ENCODE data around the gene DPYSL5.
"Not testable (repeated sequence)": the region's sequence is repeated elsewhere in the genome, so short reads cannot be mapped to it uniquely, and the experiment has no call there.

DPYSL5 gene

GRCh38 chr2:26847655-26848335 lies at the start of gene DPYSL5:
Gene DPYSL5, plus strand, starts transcription at chr2:26848132. Its CDS starts 50,368 bp downstream, at chr2:26898500.
- no peak for DNase-seq (ENCODE audit: low read depth in 2 of 3, low spot score in 2 of 3)

DNA sequence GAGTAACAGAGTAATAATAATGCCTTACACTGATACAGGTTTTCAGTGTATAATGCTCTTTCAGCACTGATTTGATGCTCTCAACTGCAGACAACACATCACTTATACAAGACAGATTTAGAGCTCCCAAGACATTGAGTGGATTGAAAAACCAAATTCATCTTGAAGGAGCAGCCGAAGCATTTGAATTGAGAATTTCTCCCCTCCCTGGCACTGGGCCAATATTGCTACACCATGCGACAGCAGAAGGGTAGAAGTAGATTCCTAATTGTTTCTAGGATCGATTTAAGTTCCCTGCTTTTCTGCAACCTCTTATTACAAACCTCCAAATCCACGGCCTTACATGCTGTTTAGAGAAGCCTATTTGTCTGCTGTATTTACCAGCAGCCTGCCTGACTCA lies 46.6 kb upstream of the DPYSL5 start:
- no peak for DNase-seq (ENCODE audit: low read depth in 2 of 3, low spot score in 2 of 3)

DNA sequence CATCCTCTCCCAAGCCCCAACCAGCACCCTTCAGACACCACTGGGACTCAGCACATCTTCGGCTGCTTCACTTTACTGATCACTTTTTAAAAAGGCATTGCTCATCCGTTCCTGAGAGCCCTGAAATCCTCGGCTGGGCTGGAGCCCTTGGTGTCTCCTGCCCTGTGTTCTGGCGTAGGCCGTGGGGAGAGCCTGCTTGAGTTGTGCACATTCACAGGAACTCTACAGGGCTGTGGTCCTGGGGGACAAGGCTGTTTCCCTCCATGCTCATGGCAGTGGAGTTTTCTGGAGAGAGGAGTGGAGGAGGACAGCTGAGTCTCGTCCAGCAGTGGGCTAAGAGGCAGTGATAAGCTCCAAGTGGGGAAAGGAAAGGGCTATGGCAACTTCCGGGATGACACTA lies 46.1 kb upstream of the DPYSL5 start:
- DNase-seq (ENCODE audit: low read depth in 2 of 3, low spot score in 2 of 3): no peak

DNA sequence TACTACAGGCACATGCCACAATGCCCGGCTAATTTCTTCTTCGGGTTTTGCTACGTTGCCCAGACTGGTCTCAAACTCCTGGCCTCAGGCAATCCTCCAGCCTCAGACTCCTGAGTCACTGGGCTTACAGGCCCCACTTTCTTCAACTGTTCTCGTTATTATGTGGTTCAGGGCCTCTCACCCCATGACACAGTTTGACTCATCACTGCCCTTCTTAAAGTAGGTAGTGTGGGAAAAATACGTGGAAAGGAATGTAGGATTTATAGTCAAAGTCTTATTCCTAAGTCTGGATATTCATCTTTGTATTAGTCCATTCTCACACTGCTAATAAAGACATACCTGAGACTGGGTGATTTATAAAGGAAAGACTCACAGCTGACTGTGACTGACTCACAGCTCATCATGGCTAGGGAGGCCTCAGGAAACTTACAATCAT lies 42.7 kb upstream of the DPYSL5 start:
- no peak for DNase-seq (ENCODE audit: low read depth in 2 of 3, low spot score in 2 of 3)

- DNase-seq (ENCODE audit: low read depth in 2 of 3, low spot score in 2 of 3): no peak
Measured at GRCh38 chr2:26807788-26808460, 40.0 kb upstream of the DPYSL5 start.

DNA sequence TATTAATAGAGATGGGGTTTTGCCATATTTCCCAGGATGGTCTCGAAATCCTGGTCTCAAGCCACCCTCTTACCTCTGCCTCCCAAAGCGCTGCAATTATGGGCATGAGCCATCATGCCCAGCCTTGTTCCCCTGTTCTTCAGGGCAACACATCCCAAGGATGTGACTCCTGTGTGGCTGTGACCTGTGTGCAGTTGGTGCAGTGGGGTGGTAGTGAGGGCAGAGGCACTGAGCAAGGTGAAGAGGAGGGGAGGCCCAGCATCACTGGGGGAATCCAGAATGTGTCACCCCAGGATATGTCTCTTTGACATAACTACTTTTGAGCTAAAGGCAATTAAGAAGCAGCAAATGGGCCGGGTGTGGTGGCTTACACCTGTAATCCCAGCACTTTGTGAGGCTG lies 38.7 kb upstream of the DPYSL5 start:
- DNase-seq (ENCODE audit: low read depth in 2 of 3, low spot score in 2 of 3): no peak

DNA sequence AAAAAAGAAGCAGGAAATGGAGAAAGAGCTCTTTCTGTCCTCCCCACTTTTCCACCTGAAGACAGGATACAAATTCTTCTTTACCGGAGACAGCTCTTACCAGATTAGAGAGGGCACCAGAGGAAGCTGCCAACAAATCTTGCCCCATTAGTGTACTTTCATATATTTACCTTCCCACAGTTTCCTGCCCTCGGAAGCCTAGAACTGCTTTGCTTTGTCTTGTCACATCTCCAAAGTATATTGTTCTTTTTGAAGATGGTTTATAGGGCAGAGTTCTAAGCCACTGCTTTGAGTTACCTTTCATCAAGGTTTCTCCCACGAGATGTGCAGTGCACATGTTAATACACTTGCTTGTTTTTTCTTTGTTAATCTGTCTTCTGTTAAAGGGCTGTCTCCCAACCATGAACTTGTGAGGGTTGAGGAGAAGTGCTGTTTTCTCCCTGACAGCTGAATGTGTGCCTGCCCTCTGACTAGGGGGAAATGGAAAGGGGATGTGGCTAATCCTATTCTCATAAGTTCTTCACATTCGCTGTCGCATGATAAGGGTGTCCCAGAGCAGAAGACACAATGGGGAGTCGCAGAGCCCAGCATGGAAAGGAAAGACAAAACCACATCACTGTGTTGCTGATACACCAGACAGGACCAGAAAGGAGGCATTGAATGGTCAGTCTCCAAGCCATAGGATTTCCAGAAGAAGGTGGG lies 37.9 kb upstream of the DPYSL5 start:
- no peak for DNase-seq (ENCODE audit: low read depth in 2 of 3, low spot score in 2 of 3)

DNA sequence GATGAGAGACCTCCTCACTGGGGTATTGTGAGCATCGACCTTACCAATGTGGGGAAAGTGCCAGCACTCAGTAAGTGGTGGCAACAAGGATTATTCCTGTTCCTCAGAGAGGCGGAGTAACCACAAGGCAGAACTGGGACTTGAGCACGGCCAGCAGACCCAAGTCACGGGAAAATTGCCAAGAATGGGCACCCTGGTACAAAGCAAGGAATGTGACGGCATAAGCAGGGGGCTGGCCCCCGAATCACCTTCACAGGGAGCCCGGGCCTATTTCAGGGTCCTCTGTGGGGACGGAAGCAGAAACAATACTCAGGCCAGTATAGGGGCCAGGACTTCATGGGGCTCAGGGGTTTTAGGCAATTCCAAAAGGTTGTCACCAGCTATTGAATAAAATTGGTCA lies 36.7 kb upstream of the DPYSL5 start:
- DNase-seq (ENCODE audit: low read depth in 2 of 3, low spot score in 2 of 3): no peak

GRCh38 chr2:26811791-26812694 lies 35.9 kb upstream of the DPYSL5 start:
- DNase-seq (ENCODE audit: low read depth in 2 of 3, low spot score in 2 of 3): no peak

- DNase-seq (ENCODE audit: low read depth in 2 of 3, low spot score in 2 of 3): no peak
Measured at GRCh38 chr2:26812731-26813130, 35.2 kb upstream of the DPYSL5 start.

GRCh38 chr2:26814072-26814765 lies 33.7 kb upstream of the DPYSL5 start:
- not testable (repeated sequence) for DNase-seq (ENCODE audit: low read depth in 2 of 3, low spot score in 2 of 3)

DNA sequence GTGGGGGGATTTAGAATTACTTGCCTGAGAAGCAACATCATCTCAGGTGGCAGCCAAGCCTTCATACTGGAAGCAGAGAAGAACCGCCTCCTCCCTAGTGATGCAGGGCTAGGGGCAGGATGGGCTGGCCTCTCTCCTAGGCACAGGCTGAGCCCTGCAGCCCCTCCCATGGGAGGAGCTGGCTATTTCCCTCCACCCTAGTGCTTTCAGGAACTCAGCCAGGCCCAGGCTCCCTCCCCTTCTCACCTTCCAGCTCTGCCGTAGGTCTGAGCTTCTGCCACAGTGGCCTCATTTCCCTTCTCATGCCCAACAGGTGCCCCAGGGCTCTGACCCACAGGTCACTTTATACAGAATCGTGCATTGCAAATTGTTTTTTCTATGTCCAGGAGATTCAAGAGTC lies 31.0 kb upstream of the DPYSL5 start:
- DNase-seq (ENCODE audit: low read depth in 2 of 3, low spot score in 2 of 3): no peak

GRCh38 chr2:26818255-26818654 lies 29.7 kb upstream of the DPYSL5 start:
- DNase-seq (ENCODE audit: low read depth in 2 of 3, low spot score in 2 of 3): no peak

- DNase-seq (ENCODE audit: low read depth in 2 of 3, low spot score in 2 of 3): no peak
Measured at GRCh38 chr2:26818972-26819371, 29.0 kb upstream of the DPYSL5 start.

DNA sequence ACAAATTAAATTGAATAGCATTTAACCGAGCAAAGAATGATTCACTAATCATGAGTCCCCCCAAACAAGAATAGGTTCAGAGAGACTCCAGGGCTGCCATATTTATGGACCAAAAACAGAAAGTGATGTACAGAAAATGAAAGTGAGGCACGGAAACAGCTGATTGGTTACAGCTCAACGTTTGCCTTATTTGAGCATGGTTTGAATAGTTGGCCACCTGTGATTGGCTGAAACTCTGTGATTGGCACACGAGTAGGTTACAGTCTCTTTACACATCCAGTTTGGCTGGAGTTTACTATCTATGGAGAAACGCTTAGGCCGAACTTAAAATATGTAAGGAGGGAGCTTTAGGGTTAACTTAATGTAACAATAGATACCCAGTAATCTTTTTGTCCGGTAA lies 27.0 kb upstream of the DPYSL5 start:
- DNase-seq (ENCODE audit: low read depth in 2 of 3, low spot score in 2 of 3): no peak

- DNase-seq (ENCODE audit: low read depth in 2 of 3, low spot score in 2 of 3): no peak
Measured at GRCh38 chr2:26822877-26823276, 25.1 kb upstream of the DPYSL5 start.

- DNase-seq (ENCODE audit: low read depth in 2 of 3, low spot score in 2 of 3): no peak
Measured at GRCh38 chr2:26838121-26838906, 9.6 kb upstream of the DPYSL5 start.

GRCh38 chr2:26840937-26841610 lies 6.9 kb upstream of the DPYSL5 start:
- DNase-seq (ENCODE audit: low read depth in 2 of 3, low spot score in 2 of 3): no peak

DNA sequence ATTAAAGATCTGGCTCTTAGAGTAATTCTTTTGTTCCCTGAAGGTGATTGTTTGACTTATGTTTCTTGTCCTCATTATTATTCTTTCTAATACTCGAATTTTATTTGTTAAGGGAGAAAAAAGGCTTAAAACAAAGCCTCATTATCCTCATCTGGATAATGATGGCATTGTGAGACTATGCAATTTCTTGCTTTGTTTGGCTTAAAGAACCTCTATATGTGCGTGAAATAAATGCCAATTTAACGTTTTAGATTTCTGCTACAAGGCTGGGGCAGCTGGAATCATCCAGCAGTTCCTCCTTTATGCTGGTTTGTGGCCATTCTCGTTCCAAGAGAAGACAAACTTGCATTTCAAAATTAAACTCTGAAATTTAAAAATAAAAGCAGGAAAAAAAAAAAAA lies 4.9 kb upstream of the DPYSL5 start:
- no peak for DNase-seq (ENCODE audit: low read depth in 2 of 3, low spot score in 2 of 3)

Measured in activated CD8-positive, alpha-beta memory T cell treated with anti-CD3 and anti-CD28 coated beads for 48 hours (primary cell).